GM13976 (cell line): ENCODE measurements around the gene WDR47.
A peak's percentile ranks its signal among the peaks of the same experiment; 100 is the strongest.

Experiments
- DNase-seq: peaks from one replicate; pipeline ENCODE4 v3.0.0; 2012; ENCODE audit warnings: low spot score
- CTCF ChIP-seq: IDR thresholded peaks from 2 replicates; pipeline ENCODE4 v1.5.1; 2012; ENCODE audit warnings: borderline replicate concordance, mild to moderate bottlenecking; ENCODE audit not compliant: insufficient read depth; ENCODE audit errors: extremely low read depth, missing control alignments, control extremely low read depth
- in situ Hi-C: fragments of 300-500 bp; cut with MboI; formaldehyde crosslinking; loops from one replicate; pipeline ENCODE4 v1.12.0; 2022; ENCODE audit warnings: low sequenced_read_pairs, mixed read lengths, inconsistent platforms; ENCODE audit not compliant: unreplicated experiment

Gene WDR47

GRCh38 chr1:108963052-108963686, 78.7 kb downstream of the WDR47 start, which contains the start of gene CLCC1:
Gene CLCC1 (minus strand): TSS chr1:108963484. CDS start chr1:108950437, 13,047 bp downstream.
- peak; percentile 96 for DNase-seq
- no peak for TF ChIP-seq CTCF
- in situ Hi-C loops: loop anchor here (25.0 kb wide), 1 partner anchor 101 kb away; the partner anchor contains the start of gene AKNAD1

GRCh38 chr1:108962681-108963051, 79.2 kb downstream of the WDR47 start:
- TF ChIP-seq CTCF: no peak
- in situ Hi-C loops: loop anchor here (25.0 kb wide), 1 partner anchor 100 kb away; the partner anchor contains the start of gene AKNAD1
- DNase-seq: no peak

- in situ Hi-C loops: loop anchor here (25.0 kb wide), 1 partner anchor 100 kb away; the partner anchor contains the start of gene AKNAD1
- TF ChIP-seq CTCF: no peak
- DNase-seq: no peak
Observed at GRCh38 chr1:108961752-108962486, 80.0 kb downstream of the WDR47 start.

- TF ChIP-seq CTCF: no peak
- DNase-seq: no peak
- in situ Hi-C loops: loop anchor here (25.0 kb wide), 1 partner anchor 99 kb away; the partner anchor contains the start of gene AKNAD1
Observed at GRCh38 chr1:108961198-108961597, 80.7 kb downstream of the WDR47 start.

GRCh38 chr1:108960719-108961118, 81.2 kb downstream of the WDR47 start:
- no peak for DNase-seq
- in situ Hi-C loops: loop anchor here (25.0 kb wide), 1 partner anchor 98 kb away; the partner anchor contains the start of gene AKNAD1
- no peak for TF ChIP-seq CTCF

GRCh38 chr1:108957888-108958287, 84.0 kb downstream of the WDR47 start:
- TF ChIP-seq CTCF: no peak
- DNase-seq: no peak
- in situ Hi-C loops: loop anchor here (25.0 kb wide), 1 partner anchor 96 kb away; the partner anchor contains the start of gene AKNAD1
